ENCODE measurements around the gene TBC1D32. TPM values are rescaled to one million over a fixed set of nuclear protein-coding genes. Genes with fewer than 3 reads are reported as not detected.
"Not testable (repeated sequence)": the region's sequence is repeated elsewhere in the genome, so short reads cannot be mapped to it uniquely, and the experiment has no call there.

TBC1D32 gene
- polyA plus RNA-seq, 4 donors, result 1.4 to 11.3 (median 1.9) TPM

GRCh38 chr6:121064345-121064744 is 269.9 kb downstream of the TBC1D32 start:
- Histone ChIP-seq H3K27me3 (ENCODE audit: control insufficient read depth in 3 of 3, insufficient read depth in 3 of 3, low read length in 3 of 3) (no peaks in the 10 kb centered on the region), H3K4me1 (ENCODE audit: control insufficient read depth in 3 of 3, insufficient read depth in 2 of 3, low read depth in 1 of 3, low read length in 2 of 3) (no peaks in the 10 kb centered on the region), H3K36me3 (ENCODE audit: control insufficient read depth in 3 of 3, insufficient read depth in 2 of 3, low read depth in 1 of 3, low read length in 3 of 3) (no peaks in the 10 kb centered on the region), H3K4me3 (ENCODE audit: low read depth in 1 of 3, low read length in 3 of 3) (no peak overlapping the region), H3K9me3 (ENCODE audit: control insufficient read depth in 2 of 2, insufficient read depth in 1 of 2, low read depth in 1 of 2, low read length in 1 of 2) (peaks cover 0 to 24% of the 10 kb centered on the region in 2 donors), H3K27ac (ENCODE audit: low read depth in 1 of 3, low read length in 2 of 3) (no peak overlapping the region)
- FAIRE-seq (no peak), DNase-seq (no peak)
- WGBS, 3 donors, result 80 to 91% (median 89%) methylated on average over 3 of the region's 3 CpGs

GRCh38 chr6:121055572-121056163 is 278.6 kb downstream of the TBC1D32 start:
- DNase-seq (peak; percentile 66 to 67), FAIRE-seq (no peak)

GRCh38 chr6:121048593-121048992 is 285.7 kb downstream of the TBC1D32 start:
- FAIRE-seq; H3K9me3 ChIP-seq (ENCODE audit: control insufficient read depth in 2 of 2, insufficient read depth in 1 of 2, low read depth in 1 of 2, low read length in 1 of 2); H3K4me1 ChIP-seq (ENCODE audit: control insufficient read depth in 3 of 3, insufficient read depth in 2 of 3, low read depth in 1 of 3, low read length in 2 of 3); H3K27ac ChIP-seq (ENCODE audit: low read depth in 1 of 3, low read length in 2 of 3); H3K4me3 ChIP-seq (ENCODE audit: low read depth in 1 of 3, low read length in 3 of 3); H3K27me3 ChIP-seq (ENCODE audit: control insufficient read depth in 3 of 3, insufficient read depth in 3 of 3, low read length in 3 of 3); H3K36me3 ChIP-seq (ENCODE audit: control insufficient read depth in 3 of 3, insufficient read depth in 2 of 3, low read depth in 1 of 3, low read length in 3 of 3): not testable (repeated sequence)
- DNase-seq, result peak in 1 of 2 donors; percentile 16
- WGBS, 3 donors, result 9 to 38% (median 14%) methylated on average over 3 to 4 of the region's 4 CpGs

More at GRCh38 chr6:121055572-121056163, 278.6 kb downstream of the TBC1D32 start:
- H3K27me3 ChIP-seq (ENCODE audit: control insufficient read depth in 3 of 3, insufficient read depth in 3 of 3, low read length in 3 of 3), result no peaks in the 10 kb centered on the region
- no peaks in the 10 kb centered on the region for H3K9me3 ChIP-seq (ENCODE audit: control insufficient read depth in 2 of 2, insufficient read depth in 1 of 2, low read depth in 1 of 2, low read length in 1 of 2)
- no peaks in the 10 kb centered on the region for H3K4me1 ChIP-seq (ENCODE audit: control insufficient read depth in 3 of 3, insufficient read depth in 2 of 3, low read depth in 1 of 3, low read length in 2 of 3)
- 37 to 38% (median 38%) methylated on average over 4 of the region's 4 CpGs for WGBS, 3 donors
- H3K4me3 ChIP-seq (ENCODE audit: low read depth in 1 of 3, low read length in 3 of 3), result no peak overlapping the region
- no peak overlapping the region for H3K27ac ChIP-seq (ENCODE audit: low read depth in 1 of 3, low read length in 2 of 3)
- H3K36me3 ChIP-seq (ENCODE audit: control insufficient read depth in 3 of 3, insufficient read depth in 2 of 3, low read depth in 1 of 3, low read length in 3 of 3), result no peaks in the 10 kb centered on the region

GRCh38 chr6:121044905-121045304 is 289.4 kb downstream of the TBC1D32 start:
- FAIRE-seq; DNase-seq; H3K36me3 ChIP-seq (ENCODE audit: control insufficient read depth in 3 of 3, insufficient read depth in 2 of 3, low read depth in 1 of 3, low read length in 3 of 3); H3K4me1 ChIP-seq (ENCODE audit: control insufficient read depth in 3 of 3, insufficient read depth in 2 of 3, low read depth in 1 of 3, low read length in 2 of 3); H3K4me3 ChIP-seq (ENCODE audit: low read depth in 1 of 3, low read length in 3 of 3); H3K27me3 ChIP-seq (ENCODE audit: control insufficient read depth in 3 of 3, insufficient read depth in 3 of 3, low read length in 3 of 3); H3K9me3 ChIP-seq (ENCODE audit: control insufficient read depth in 2 of 2, insufficient read depth in 1 of 2, low read depth in 1 of 2, low read length in 1 of 2); H3K27ac ChIP-seq (ENCODE audit: low read depth in 1 of 3, low read length in 2 of 3): not testable (repeated sequence)
- 61 to 77% (median 71%) methylated on average over 2 of the region's 2 CpGs for WGBS, 3 donors

GRCh38 chr6:121043706-121044105 is 290.6 kb downstream of the TBC1D32 start:
- DNase-seq (peak; percentile 44 to 65), FAIRE-seq (peak; percentile 82)
- not testable (repeated sequence) for H3K27me3 ChIP-seq (ENCODE audit: control insufficient read depth in 3 of 3, insufficient read depth in 3 of 3, low read length in 3 of 3); H3K9me3 ChIP-seq (ENCODE audit: control insufficient read depth in 2 of 2, insufficient read depth in 1 of 2, low read depth in 1 of 2, low read length in 1 of 2); H3K4me3 ChIP-seq (ENCODE audit: low read depth in 1 of 3, low read length in 3 of 3); H3K4me1 ChIP-seq (ENCODE audit: control insufficient read depth in 3 of 3, insufficient read depth in 2 of 3, low read depth in 1 of 3, low read length in 2 of 3); H3K36me3 ChIP-seq (ENCODE audit: control insufficient read depth in 3 of 3, insufficient read depth in 2 of 3, low read depth in 1 of 3, low read length in 3 of 3)
- H3K27ac ChIP-seq (ENCODE audit: low read depth in 1 of 3, low read length in 2 of 3), result peak overlapping the region in 2 of 3 donors; percentile 31 to 59
- 20 to 62% (median 31%) methylated on average over 8 of the region's 8 CpGs for WGBS, 3 donors

GRCh38 chr6:121043211-121043610 is 291.1 kb downstream of the TBC1D32 start:
- not testable (repeated sequence) for FAIRE-seq; H3K27me3 ChIP-seq (ENCODE audit: control insufficient read depth in 3 of 3, insufficient read depth in 3 of 3, low read length in 3 of 3); H3K36me3 ChIP-seq (ENCODE audit: control insufficient read depth in 3 of 3, insufficient read depth in 2 of 3, low read depth in 1 of 3, low read length in 3 of 3); H3K9me3 ChIP-seq (ENCODE audit: control insufficient read depth in 2 of 2, insufficient read depth in 1 of 2, low read depth in 1 of 2, low read length in 1 of 2); H3K4me1 ChIP-seq (ENCODE audit: control insufficient read depth in 3 of 3, insufficient read depth in 2 of 3, low read depth in 1 of 3, low read length in 2 of 3); H3K4me3 ChIP-seq (ENCODE audit: low read depth in 1 of 3, low read length in 3 of 3)
- DNase-seq, result peak in 1 of 2 donors; percentile 55
- peak overlapping the region in 2 of 3 donors; percentile 31 to 59 for H3K27ac ChIP-seq (ENCODE audit: low read depth in 1 of 3, low read length in 2 of 3)
- WGBS, 3 donors, result 13 to 56% (median 30%) methylated on average over 6 of the region's 6 CpGs

- FAIRE-seq (no peak), DNase-seq (no peak)
- H3K27me3 ChIP-seq (ENCODE audit: control insufficient read depth in 3 of 3, insufficient read depth in 3 of 3, low read length in 3 of 3), result no peaks in the 10 kb centered on the region
- no peak overlapping the region for H3K27ac ChIP-seq (ENCODE audit: low read depth in 1 of 3, low read length in 2 of 3)
- H3K36me3 ChIP-seq (ENCODE audit: control insufficient read depth in 3 of 3, insufficient read depth in 2 of 3, low read depth in 1 of 3, low read length in 3 of 3), result no peaks in the 10 kb centered on the region
- H3K4me1 ChIP-seq (ENCODE audit: control insufficient read depth in 3 of 3, insufficient read depth in 2 of 3, low read depth in 1 of 3, low read length in 2 of 3), result peaks cover 0 to 3% (median 0%) of the 10 kb centered on the region in 3 donors
- peaks cover 0 to 2% of the 10 kb centered on the region in 2 donors for H3K9me3 ChIP-seq (ENCODE audit: control insufficient read depth in 2 of 2, insufficient read depth in 1 of 2, low read depth in 1 of 2, low read length in 1 of 2)
- no peak overlapping the region for H3K4me3 ChIP-seq (ENCODE audit: low read depth in 1 of 3, low read length in 3 of 3)
- WGBS, 3 donors, result 79 to 89% (median 79%) methylated on average over 13 of the region's 13 CpGs
Measured at GRCh38 chr6:121042766-121043165, 291.5 kb downstream of the TBC1D32 start.

- no peaks in the 10 kb centered on the region for H3K36me3 ChIP-seq (ENCODE audit: control insufficient read depth in 3 of 3, insufficient read depth in 2 of 3, low read depth in 1 of 3, low read length in 3 of 3)
- 69 to 75% (median 70%) methylated on average over 3 of the region's 3 CpGs for WGBS, 3 donors
- FAIRE-seq (no peak), DNase-seq (no peak)
- H3K27me3 ChIP-seq (ENCODE audit: control insufficient read depth in 3 of 3, insufficient read depth in 3 of 3, low read length in 3 of 3), result no peaks in the 10 kb centered on the region
- H3K9me3 ChIP-seq (ENCODE audit: control insufficient read depth in 2 of 2, insufficient read depth in 1 of 2, low read depth in 1 of 2, low read length in 1 of 2), result peaks cover 0 to 2% of the 10 kb centered on the region in 2 donors
- no peak overlapping the region for H3K27ac ChIP-seq (ENCODE audit: low read depth in 1 of 3, low read length in 2 of 3)
- no peak overlapping the region for H3K4me3 ChIP-seq (ENCODE audit: low read depth in 1 of 3, low read length in 3 of 3)
- H3K4me1 ChIP-seq (ENCODE audit: control insufficient read depth in 3 of 3, insufficient read depth in 2 of 3, low read depth in 1 of 3, low read length in 2 of 3), result peaks cover 0 to 3% (median 0%) of the 10 kb centered on the region in 3 donors
Measured at GRCh38 chr6:121040831-121041230, 293.4 kb downstream of the TBC1D32 start.

GRCh38 chr6:121033091-121033490 is 301.2 kb downstream of the TBC1D32 start:
- no peaks in the 10 kb centered on the region for H3K27me3 ChIP-seq (ENCODE audit: control insufficient read depth in 3 of 3, insufficient read depth in 3 of 3, low read length in 3 of 3)
- no peak overlapping the region for H3K27ac ChIP-seq (ENCODE audit: low read depth in 1 of 3, low read length in 2 of 3)
- H3K4me3 ChIP-seq (ENCODE audit: low read depth in 1 of 3, low read length in 3 of 3), result no peak overlapping the region
- no peaks in the 10 kb centered on the region for H3K9me3 ChIP-seq (ENCODE audit: control insufficient read depth in 2 of 2, insufficient read depth in 1 of 2, low read depth in 1 of 2, low read length in 1 of 2)
- FAIRE-seq, result peak; percentile 64
- 85 to 94% (median 89%) methylated on average over 3 of the region's 3 CpGs for WGBS, 3 donors
- DNase-seq, result no peak
- H3K36me3 ChIP-seq (ENCODE audit: control insufficient read depth in 3 of 3, insufficient read depth in 2 of 3, low read depth in 1 of 3, low read length in 3 of 3), result no peaks in the 10 kb centered on the region
- H3K4me1 ChIP-seq (ENCODE audit: control insufficient read depth in 3 of 3, insufficient read depth in 2 of 3, low read depth in 1 of 3, low read length in 2 of 3), result no peaks in the 10 kb centered on the region

Measured in small intestine (tissue), 7 donors.